Stimulated activated CD4-positive, alpha-beta T cell treated with anti-CD3 and anti-CD28 coated beads, TNF-alpha, amount 100 ng/mL, for 48 hours (primary cell): ENCODE data around the gene RPIA.

Experiments used
- DNase-seq, 3 donors: peaks; one replicate each; pipeline ENCODE4 v3.0.0-alpha.2; 2020; ENCODE audit warnings: low read depth in 3 of 3

Gene RPIA

GRCh38 chr2:88684519-88684918, 7.0 kb upstream of the RPIA start:
- DNase-seq, result no peak

GRCh38 chr2:88686320-88686719, 5.2 kb upstream of the RPIA start:
- DNase-seq, result no peak

DNA sequence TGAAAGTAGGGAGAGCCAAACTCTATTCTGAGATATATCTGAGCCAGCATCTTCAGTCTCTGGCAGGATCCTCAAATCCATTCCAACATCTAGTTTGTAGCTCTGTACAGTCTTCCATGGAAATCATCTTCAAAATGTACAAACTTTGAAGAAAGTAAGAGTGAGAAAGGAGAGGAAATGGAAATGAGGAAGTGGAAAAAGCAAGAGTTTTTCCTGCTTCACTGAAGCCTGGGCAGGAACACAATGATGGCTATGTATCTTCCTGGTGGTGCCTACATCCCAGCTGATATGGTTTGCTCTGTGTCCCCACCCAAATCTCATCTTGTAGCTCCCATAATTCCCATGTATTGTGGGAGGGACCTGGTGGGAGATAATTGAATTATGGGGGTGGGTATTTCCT, 4.1 kb upstream of the RPIA start:
- no peak for DNase-seq

DNA sequence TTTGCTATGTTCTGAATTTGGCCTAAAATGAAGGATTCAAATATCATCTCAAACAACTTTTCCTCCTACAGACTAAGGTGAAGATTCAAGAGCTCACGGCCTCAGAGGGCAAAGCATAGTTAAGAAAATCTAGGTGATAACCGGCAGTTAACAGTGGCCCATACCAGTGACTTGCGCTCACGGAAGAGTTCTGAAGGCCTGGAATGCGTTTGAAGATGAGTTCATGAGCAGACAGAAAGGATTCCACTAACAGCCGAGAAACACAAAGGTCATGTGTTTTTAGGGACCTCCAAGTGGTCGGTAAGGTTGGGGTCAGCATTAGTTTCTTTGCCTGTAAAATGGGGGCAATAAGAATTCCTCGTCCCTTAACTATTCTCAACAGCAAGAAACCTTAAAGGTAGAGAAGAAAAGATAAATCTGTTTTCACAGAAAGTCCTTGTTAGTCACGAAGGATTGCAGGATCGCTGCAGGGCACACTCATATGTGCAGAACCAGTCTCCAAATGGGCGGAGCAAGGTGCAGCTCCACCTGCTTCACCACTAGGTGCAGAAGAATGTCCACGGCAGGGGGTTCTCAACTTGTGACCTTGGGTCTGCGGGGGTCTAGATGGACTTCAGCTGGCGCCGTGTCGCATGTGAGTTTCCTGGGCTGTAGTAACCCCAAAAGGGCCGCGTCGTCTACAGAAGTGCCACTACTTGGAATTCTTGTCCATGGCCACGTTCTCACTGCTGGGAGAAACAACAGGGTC, 708 bp upstream of the RPIA start:
- peak; percentile 15 to 45 (median 40) for DNase-seq

- DNase-seq, result peak in 2 of 3 donors; percentile 8 to 10
Observed at GRCh38 chr2:88692187-88692586, 714 bp downstream of the RPIA start.

- no peak for DNase-seq
Observed at GRCh38 chr2:88693911-88694414, 2.5 kb downstream of the RPIA start.

DNA sequence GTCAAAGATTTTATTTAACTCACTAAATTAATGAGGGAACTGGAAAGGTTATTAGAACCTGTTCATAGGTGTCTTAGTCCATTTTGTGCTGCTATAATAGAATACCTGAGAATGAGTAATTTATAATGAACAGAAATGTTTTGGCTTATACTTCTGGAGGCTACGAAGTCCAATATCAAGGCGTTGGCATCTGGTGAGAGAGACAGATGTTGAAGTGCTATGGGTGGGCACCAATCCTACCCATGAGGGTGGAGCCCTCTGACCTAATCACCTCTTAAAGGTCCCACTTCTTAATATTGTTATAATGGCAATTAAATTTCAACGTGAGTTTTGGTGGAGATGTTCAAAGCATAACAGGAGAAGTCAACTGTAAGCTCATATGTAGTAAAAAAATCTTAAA, 5.1 kb downstream of the RPIA start:
- no peak for DNase-seq

- DNase-seq, result peak in 1 of 3 donors; percentile 4
Observed at GRCh38 chr2:88697370-88698026, 6.0 kb downstream of the RPIA start.

DNA sequence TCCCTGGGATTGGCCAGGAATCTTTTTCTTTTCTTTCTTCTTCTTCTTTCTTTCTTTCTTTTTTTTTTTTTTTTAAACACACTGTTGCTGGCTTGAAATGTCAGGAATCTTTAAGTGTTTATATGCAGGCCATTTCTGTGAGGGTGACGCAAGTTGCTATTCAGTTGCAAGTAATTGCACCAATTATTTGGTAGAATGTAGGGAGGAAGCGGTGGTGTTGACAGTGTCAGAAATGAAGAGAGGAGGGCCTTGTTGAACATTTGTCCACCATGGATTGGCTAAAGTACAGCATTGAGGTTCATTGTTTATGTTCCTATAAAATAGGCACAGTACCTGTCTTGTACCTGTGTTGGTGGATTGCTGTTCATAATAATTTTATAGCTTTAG, 6.5 kb downstream of the RPIA start:
- DNase-seq, result no peak

DNA sequence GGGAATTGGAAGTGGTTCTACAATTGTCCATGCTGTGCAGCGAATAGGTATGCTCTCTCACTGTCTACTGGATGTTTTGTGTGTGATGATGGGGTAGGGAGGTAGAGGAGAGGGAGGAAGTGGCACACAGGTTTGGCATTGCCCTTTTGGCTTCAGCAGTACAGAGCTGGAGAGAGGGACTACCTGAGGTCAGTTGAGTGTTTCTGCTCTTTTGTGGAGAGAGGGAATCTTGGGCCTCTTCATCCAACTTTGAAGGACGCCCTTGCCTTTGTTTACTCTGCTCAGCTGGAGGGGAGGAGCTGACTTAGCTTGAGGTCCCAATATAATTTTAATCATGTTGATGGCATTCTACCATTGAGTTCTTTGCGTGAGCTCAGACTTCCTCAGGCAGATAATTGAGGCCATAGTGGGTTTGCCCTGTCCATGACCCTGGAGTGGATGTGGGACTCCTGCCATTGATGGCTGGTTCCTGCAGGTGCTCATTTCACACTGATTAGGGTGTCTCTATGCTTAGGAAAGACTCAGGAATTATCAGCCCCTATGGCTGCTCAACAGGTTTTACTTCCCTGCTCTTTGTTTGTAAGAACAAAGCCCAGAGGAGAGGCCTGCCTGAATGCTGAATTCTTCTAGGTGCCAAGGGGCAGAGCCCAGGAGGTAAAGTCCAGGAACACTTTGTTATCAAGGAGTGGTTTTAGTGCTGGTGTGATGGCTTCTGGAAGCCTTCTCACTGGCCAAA, 7.2 kb downstream of the RPIA start:
- no peak for DNase-seq

GRCh38 chr2:88707003-88707402, 15.5 kb downstream of the RPIA start:
- DNase-seq, result no peak

DNA sequence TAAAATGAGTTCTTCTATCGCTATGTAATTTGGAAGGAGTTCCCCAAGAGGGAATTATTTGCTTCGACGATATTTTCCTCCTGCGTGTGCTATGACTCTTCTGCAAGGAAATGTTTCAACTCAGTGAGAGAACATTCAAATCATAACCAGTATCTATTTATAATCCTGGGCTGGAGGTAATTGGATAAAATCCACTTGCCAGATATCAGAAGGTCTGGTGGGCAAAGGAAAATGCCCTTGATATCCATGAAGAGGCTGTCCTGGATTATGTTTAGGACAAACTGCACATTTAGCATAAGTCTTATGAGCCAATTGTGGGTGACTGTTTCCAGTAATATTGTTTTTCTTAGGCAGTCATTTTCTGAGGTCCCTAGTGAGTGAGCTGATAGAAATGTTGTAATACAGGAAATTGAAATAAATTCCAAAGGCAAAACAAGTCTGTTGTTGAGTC, 17.7 kb downstream of the RPIA start:
- DNase-seq, result no peak

DNA sequence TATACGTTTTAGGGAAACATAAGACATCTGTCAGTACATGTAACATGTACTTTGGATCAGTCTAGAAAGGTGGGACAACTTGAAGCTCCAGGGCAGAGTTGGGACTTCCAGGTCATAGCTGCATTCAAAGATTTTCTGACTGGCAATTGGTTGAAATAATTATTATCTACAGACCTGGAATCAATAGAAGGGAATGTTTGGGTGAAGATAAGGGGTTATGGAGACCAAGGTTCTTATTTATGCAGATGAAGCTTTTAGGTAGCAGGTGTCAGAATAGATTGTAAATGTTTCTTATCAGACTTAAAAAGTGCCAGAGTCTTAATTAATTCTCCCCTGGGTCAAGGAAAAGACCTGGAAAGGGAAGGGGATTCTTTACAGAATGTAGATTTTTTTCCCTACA, 19.8 kb downstream of the RPIA start:
- no peak for DNase-seq

- no peak for DNase-seq
Observed at GRCh38 chr2:88711897-88712296, 20.4 kb downstream of the RPIA start.

DNA sequence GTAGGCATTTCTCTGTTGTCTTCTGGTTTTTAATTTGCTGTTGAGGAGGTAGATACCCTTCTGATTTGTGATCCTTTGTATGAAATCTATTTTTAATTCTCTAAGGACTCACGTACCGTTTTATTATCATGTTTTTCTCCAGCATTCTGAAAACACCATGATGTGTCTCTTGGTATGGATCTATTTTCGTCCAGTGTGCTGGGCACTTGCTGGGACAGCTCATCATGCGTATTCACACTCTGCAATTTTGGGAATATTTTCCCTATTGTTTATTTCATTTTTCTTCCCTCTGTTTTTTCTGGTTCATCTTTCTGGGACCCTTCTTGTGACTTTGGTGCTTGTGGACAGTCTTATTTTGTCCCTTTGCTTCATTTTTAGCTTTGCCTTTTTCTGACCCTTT, 21.9 kb downstream of the RPIA start:
- no peak for DNase-seq

DNA sequence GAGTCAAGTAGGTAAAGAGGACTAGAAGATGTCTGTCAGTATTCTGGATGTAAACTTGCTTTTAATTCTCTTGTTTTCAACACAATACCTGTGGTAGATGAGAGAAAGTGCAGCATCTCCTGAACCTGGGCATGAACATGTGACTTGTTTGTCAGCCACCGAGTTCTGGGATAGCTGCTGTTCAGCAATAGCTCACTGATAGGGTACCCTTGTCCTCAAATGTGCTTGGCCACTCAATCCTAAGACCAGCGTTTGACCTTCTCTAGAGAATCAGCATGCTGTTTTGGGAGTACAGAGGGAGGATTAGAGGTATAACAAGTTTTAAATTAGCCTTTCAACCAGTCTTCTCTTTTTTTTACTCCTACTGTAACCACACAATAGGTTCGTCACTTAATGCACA, 23.2 kb downstream of the RPIA start:
- no peak for DNase-seq

DNA sequence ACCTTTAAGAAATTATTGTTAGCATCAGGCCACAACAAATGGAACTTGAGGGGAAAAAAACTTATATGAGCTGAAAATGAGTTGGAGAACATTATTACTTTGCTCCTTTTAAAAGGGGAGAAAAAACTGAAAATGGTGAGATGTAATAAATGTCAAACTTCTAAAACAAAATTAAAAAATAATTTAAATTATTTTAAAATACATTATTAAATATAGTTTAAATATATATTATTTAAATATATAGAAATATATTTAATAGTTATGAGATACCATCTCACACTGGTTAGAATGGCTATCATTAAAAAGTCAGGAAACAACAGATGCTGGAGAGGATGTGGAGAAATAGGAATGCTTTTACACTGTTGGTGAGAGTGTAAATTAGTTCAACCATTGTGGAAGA, 28.9 kb downstream of the RPIA start:
- DNase-seq, result no peak

DNA sequence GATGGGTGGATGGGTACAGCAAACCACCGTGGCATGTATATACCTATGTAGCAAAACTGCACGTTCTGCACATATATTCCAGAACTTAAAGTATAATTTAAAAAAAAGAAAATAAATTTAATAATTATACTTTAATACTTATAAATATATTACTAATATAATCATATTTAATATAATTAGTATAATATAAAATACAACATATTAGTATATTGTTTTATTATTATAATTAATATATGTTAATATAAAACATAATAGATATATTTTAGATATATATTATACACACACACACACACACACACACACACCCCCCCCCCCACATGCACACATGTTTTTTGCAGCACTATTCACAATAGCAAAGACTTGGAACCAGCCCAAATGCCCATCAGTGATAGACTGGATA, 29.8 kb downstream of the RPIA start:
- DNase-seq, result no peak

- DNase-seq, result no peak
Observed at GRCh38 chr2:88724643-88725332, 33.3 kb downstream of the RPIA start.

- no peak for DNase-seq
Observed at GRCh38 chr2:88729061-88729745, 37.7 kb downstream of the RPIA start.

- DNase-seq, result no peak
Observed at GRCh38 chr2:88733155-88733902, 41.9 kb downstream of the RPIA start.
